Ureter (tissue), 1 donor: ENCODE measurements around the gene SLC35F1. TPM values are rescaled to one million over a fixed set of nuclear protein-coding genes. Genes with fewer than 3 reads are reported as not detected.
"Not testable (repeated sequence)": the region's sequence is repeated elsewhere in the genome, so short reads cannot be mapped to it uniquely, and the experiment has no call there.

Experiments
- DNase-seq: peaks from one replicate; pipeline ENCODE4 v3.0.0-alpha.2; 2020; ENCODE audit warnings: low spot score
- total RNA-seq: library from RNA; stranded (reverse); gene quantifications from one replicate; pipeline ENCODE4 v1.2.4, GENCODE V29; 2023
- donor health status: DM: yes; HTN: yes; CAD: no.

The SLC35F1 gene
- total RNA-seq, 1 donor from 2014 or later = 0.91 TPM

- no peak for DNase-seq
These were observed 85.8 kb downstream of the SLC35F1 start for GRCh38 chr6:117992856-117993255.

GRCh38 chr6:118012944-118013343 lies 105.9 kb downstream of the SLC35F1 start:
- DNase-seq = no peak

GRCh38 chr6:118016532-118016931 lies 109.5 kb downstream of the SLC35F1 start:
- DNase-seq = no peak

- no peak for DNase-seq
These were observed 110.3 kb downstream of the SLC35F1 start for GRCh38 chr6:118017301-118017848.

GRCh38 chr6:118023771-118024170 lies 116.7 kb downstream of the SLC35F1 start:
- DNase-seq = no peak

GRCh38 chr6:118029967-118030366 lies 122.9 kb downstream of the SLC35F1 start:
- DNase-seq = no peak

- DNase-seq = not testable (repeated sequence)
These were observed 130.4 kb downstream of the SLC35F1 start for GRCh38 chr6:118037479-118037878.

GRCh38 chr6:118042855-118043254 lies 135.8 kb downstream of the SLC35F1 start:
- no peak for DNase-seq

- DNase-seq = no peak
These were observed 137.2 kb downstream of the SLC35F1 start for GRCh38 chr6:118044275-118044674.

- DNase-seq = no peak
These were observed 147.0 kb downstream of the SLC35F1 start for GRCh38 chr6:118054082-118054481.

GRCh38 chr6:118061666-118062065 lies 154.6 kb downstream of the SLC35F1 start:
- no peak for DNase-seq

GRCh38 chr6:118080547-118080946 lies 173.5 kb downstream of the SLC35F1 start:
- no peak for DNase-seq

- DNase-seq = no peak
These were observed 176.6 kb downstream of the SLC35F1 start for GRCh38 chr6:118083711-118084110.

- no peak for DNase-seq
These were observed 178.6 kb downstream of the SLC35F1 start for GRCh38 chr6:118085665-118086064.

GRCh38 chr6:118086159-118086558 lies 179.1 kb downstream of the SLC35F1 start:
- no peak for DNase-seq

- DNase-seq = no peak
These were observed 185.0 kb downstream of the SLC35F1 start for GRCh38 chr6:118092086-118092485.

- no peak for DNase-seq
These were observed 190.5 kb downstream of the SLC35F1 start for GRCh38 chr6:118097576-118097975.

- no peak for DNase-seq
These were observed 193.7 kb downstream of the SLC35F1 start for GRCh38 chr6:118100717-118101116.

GRCh38 chr6:118101220-118101619 lies 194.2 kb downstream of the SLC35F1 start:
- DNase-seq = no peak

- no peak for DNase-seq
These were observed 194.8 kb downstream of the SLC35F1 start for GRCh38 chr6:118101831-118102345.

- DNase-seq = no peak
These were observed 195.3 kb downstream of the SLC35F1 start for GRCh38 chr6:118102401-118102800.

GRCh38 chr6:118103381-118104146 lies 196.5 kb downstream of the SLC35F1 start:
- no peak for DNase-seq

GRCh38 chr6:118122161-118122725 lies 215.2 kb downstream of the SLC35F1 start:
- no peak for DNase-seq
